ENCODE data around the gene WDFY2. TPM values are rescaled to one million over a fixed set of nuclear protein-coding genes. Genes with fewer than 3 reads are reported as not detected.

The WDFY2 gene
- total RNA-seq, 1 donor from 2014 or later: 20.7 TPM

DNA sequence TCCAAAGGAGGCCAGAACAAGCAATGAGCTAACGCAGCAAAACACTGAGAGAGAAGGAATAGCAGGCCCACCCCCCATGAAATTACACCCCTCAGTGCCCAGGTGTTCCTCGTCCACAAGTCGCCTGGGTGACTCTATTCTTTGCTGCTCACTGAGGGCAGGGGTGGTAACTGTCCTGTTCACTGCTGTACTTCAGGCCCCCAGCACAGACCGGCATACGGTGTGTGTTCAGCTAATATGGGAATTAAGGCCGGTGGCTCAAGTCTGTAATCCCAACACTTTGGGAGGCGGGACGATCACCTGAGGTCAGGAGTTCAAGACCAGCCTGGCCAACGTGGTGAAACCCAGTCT, 187.8 kb downstream of the WDFY2 start:
- DNase-seq (ENCODE audit: extremely low spot score, unreplicated experiment): peak; percentile 51
- Mint-ChIP-seq H3K9me3 (ENCODE audit: unreplicated experiment) (no peaks in the 10 kb centered on the region), H3K4me3 (ENCODE audit: unreplicated experiment) (no peak overlapping the region), H3K36me3 (ENCODE audit: unreplicated experiment) (peaks cover 2% of the 10 kb centered on the region), H3K27me3 (ENCODE audit: unreplicated experiment) (no peaks in the 10 kb centered on the region), H3K27ac (ENCODE audit: unreplicated experiment) (no peak overlapping the region), H3K4me1 (ENCODE audit: unreplicated experiment) (no peaks in the 10 kb centered on the region)
- TF ChIP-seq, protein P1, sequence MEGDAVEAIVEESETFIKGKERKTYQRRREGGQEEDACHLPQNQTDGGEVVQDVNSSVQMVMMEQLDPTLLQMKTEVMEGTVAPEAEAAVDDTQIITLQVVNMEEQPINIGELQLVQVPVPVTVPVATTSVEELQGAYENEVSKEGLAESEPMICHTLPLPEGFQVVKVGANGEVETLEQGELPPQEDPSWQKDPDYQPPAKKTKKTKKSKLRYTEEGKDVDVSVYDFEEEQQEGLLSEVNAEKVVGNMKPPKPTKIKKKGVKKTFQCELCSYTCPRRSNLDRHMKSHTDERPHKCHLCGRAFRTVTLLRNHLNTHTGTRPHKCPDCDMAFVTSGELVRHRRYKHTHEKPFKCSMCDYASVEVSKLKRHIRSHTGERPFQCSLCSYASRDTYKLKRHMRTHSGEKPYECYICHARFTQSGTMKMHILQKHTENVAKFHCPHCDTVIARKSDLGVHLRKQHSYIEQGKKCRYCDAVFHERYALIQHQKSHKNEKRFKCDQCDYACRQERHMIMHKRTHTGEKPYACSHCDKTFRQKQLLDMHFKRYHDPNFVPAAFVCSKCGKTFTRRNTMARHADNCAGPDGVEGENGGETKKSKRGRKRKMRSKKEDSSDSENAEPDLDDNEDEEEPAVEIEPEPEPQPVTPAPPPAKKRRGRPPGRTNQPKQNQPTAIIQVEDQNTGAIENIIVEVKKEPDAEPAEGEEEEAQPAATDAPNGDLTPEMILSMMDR (IDR thresholded peaks at IDR 0.05): no peak

DNA sequence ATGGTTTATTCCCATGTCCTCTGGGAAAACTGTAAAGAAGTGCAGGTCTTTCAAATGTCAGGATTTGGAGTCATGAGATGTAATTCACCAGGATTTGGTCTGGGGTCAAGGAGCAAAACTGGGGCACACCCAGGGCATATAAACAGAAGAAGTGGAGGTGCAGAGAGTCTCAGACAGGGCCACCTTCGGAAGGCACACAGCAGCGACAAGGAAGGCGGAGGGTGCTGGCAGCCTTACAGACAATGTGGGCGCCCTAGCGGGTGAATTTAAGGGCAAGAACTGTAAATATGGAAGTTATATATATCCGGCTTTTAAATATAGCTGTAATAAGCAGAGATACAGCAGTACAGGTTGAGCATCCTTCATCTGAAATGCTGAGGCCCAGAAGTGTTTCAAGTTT, 188.5 kb downstream of the WDFY2 start:
- H3K27ac Mint-ChIP-seq (ENCODE audit: unreplicated experiment): no peak overlapping the region
- TF ChIP-seq, protein P1 (IDR thresholded peaks at IDR 0.05): no peak
- no peaks in the 10 kb centered on the region for H3K4me1 Mint-ChIP-seq (ENCODE audit: unreplicated experiment)
- H3K9me3 Mint-ChIP-seq (ENCODE audit: unreplicated experiment): no peaks in the 10 kb centered on the region
- H3K36me3 Mint-ChIP-seq (ENCODE audit: unreplicated experiment): peaks cover 2% of the 10 kb centered on the region
- H3K27me3 Mint-ChIP-seq (ENCODE audit: unreplicated experiment): no peaks in the 10 kb centered on the region
- DNase-seq (ENCODE audit: extremely low spot score, unreplicated experiment): peak; percentile 40
- H3K4me3 Mint-ChIP-seq (ENCODE audit: unreplicated experiment): no peak overlapping the region

- H3K36me3 Mint-ChIP-seq (ENCODE audit: unreplicated experiment): peaks cover 2% of the 10 kb centered on the region
- no peak overlapping the region for H3K27ac Mint-ChIP-seq (ENCODE audit: unreplicated experiment)
- no peaks in the 10 kb centered on the region for H3K9me3 Mint-ChIP-seq (ENCODE audit: unreplicated experiment)
- TF ChIP-seq, protein P1 (IDR thresholded peaks at IDR 0.05): no peak
- peak; percentile 60 for DNase-seq (ENCODE audit: extremely low spot score, unreplicated experiment)
- no peaks in the 10 kb centered on the region for H3K4me1 Mint-ChIP-seq (ENCODE audit: unreplicated experiment)
- H3K27me3 Mint-ChIP-seq (ENCODE audit: unreplicated experiment): no peaks in the 10 kb centered on the region
- no peak overlapping the region for H3K4me3 Mint-ChIP-seq (ENCODE audit: unreplicated experiment)
Measured at GRCh38 chr13:51773515-51773914, 189.3 kb downstream of the WDFY2 start.

DNA sequence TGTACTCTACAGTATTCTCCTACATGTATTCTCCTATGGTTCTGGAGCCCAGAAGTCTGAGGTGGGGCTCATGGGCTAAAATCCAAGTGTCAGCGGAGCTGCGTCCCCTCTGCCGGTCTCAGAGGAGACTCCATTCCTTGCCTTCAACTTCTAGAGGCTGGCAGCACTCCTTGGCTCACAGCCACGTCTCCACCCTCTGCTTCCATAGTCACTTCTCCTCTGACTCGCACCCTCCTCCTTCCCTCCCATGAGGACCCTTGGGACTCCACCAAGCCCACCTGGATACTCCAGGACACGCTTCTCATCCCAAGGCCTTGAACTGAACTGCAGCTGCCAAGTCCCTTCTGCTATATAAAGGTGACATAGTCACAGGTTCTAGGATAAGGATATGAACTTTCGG, 191.9 kb downstream of the WDFY2 start:
- Mint-ChIP-seq H3K27me3 (ENCODE audit: unreplicated experiment) (no peaks in the 10 kb centered on the region), H3K36me3 (ENCODE audit: unreplicated experiment) (peaks cover 2% of the 10 kb centered on the region), H3K9me3 (ENCODE audit: unreplicated experiment) (no peaks in the 10 kb centered on the region), H3K4me3 (ENCODE audit: unreplicated experiment) (no peak overlapping the region), H3K27ac (ENCODE audit: unreplicated experiment) (no peak overlapping the region), H3K4me1 (ENCODE audit: unreplicated experiment) (no peaks in the 10 kb centered on the region)
- DNase-seq (ENCODE audit: extremely low spot score, unreplicated experiment): no peak
- TF ChIP-seq, protein P1 (IDR thresholded peaks at IDR 0.05): no peak

DNA sequence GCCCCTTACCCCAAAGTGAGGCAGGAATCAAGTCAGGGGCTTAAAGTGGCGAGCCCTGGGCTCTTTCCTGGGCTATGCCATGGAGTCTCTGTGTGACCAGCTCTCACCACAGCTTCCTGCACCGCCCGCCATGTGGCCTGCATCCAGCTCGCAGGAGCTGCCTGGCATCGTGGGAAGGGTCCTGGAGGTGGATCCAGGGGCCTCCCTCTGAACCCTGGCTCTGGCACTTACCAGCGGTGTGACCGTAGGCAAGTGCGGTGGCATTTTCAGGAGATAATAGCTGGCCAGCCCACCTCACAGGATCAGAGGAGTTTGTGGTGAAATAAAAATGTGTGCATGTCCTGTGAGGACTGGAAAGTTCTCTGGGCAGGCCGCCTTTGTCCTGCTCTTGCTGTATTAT, 193.7 kb downstream of the WDFY2 start:
- no peak for DNase-seq (ENCODE audit: extremely low spot score, unreplicated experiment)
- H3K27me3 Mint-ChIP-seq (ENCODE audit: unreplicated experiment): no peaks in the 10 kb centered on the region
- H3K4me3 Mint-ChIP-seq (ENCODE audit: unreplicated experiment): no peak overlapping the region
- no peak overlapping the region for H3K27ac Mint-ChIP-seq (ENCODE audit: unreplicated experiment)
- no peaks in the 10 kb centered on the region for H3K4me1 Mint-ChIP-seq (ENCODE audit: unreplicated experiment)
- H3K9me3 Mint-ChIP-seq (ENCODE audit: unreplicated experiment): no peaks in the 10 kb centered on the region
- TF ChIP-seq, protein P1 (IDR thresholded peaks at IDR 0.05): no peak
- no peaks in the 10 kb centered on the region for H3K36me3 Mint-ChIP-seq (ENCODE audit: unreplicated experiment)

Data from osteocyte (in vitro differentiated cells).